Mammary epithelial cell (primary cell): ENCODE measurements around the gene HLCS.

Source experiments
- EZH2 ChIP-seq: IDR thresholded peaks from 2 replicates; pipeline ENCODE4 v1.6.1; 2012; ENCODE audit warnings: low read length, inconsistent platforms, borderline replicate concordance
- TF ChIP-seq, protein P1 (sequence below), 2 donors: IDR thresholded peaks in 1 of 2; conservative IDR thresholded peaks in 1 of 2; 2 replicates each; pipeline ENCODE4 v1.5.1; 2011 to 2012; ENCODE audit warnings: inconsistent platforms in 2 of 2, low read length in 2 of 2, mild to moderate bottlenecking in 2 of 2, control low read depth in 1 of 2, low read depth in 1 of 2; ENCODE audit not compliant: insufficient read depth in 1 of 2; ENCODE audit errors: extremely low read depth in 1 of 2

- TF ChIP-seq, protein P1, sequence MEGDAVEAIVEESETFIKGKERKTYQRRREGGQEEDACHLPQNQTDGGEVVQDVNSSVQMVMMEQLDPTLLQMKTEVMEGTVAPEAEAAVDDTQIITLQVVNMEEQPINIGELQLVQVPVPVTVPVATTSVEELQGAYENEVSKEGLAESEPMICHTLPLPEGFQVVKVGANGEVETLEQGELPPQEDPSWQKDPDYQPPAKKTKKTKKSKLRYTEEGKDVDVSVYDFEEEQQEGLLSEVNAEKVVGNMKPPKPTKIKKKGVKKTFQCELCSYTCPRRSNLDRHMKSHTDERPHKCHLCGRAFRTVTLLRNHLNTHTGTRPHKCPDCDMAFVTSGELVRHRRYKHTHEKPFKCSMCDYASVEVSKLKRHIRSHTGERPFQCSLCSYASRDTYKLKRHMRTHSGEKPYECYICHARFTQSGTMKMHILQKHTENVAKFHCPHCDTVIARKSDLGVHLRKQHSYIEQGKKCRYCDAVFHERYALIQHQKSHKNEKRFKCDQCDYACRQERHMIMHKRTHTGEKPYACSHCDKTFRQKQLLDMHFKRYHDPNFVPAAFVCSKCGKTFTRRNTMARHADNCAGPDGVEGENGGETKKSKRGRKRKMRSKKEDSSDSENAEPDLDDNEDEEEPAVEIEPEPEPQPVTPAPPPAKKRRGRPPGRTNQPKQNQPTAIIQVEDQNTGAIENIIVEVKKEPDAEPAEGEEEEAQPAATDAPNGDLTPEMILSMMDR (conservative IDR thresholded peaks at IDR 0.05 in 1 of 2, IDR thresholded peaks at IDR 0.05 in 1 of 2; ENCODE audit: extremely low read depth in 1 of 2, insufficient read depth in 1 of 2, low read depth in 1 of 2, low read length in 2 of 2): no peak
- no peak for TF ChIP-seq EZH2
Observed at GRCh38 chr21:36945496-36946138, 20.9 kb downstream of the HLCS start.
